Mesenchymal stem cell (in vitro differentiated cells and primary cell): ENCODE data around the gene SOCS1.
A peak's percentile ranks its signal among the peaks of the same experiment; 100 is the strongest.

Experiments used
- DNase-seq: peaks from one replicate; pipeline ENCODE4 v3.0.0-alpha.2; 2013
- H2AFZ ChIP-seq: one replicate; pipeline ENCODE4 v1.6.1; 2013; ENCODE audit warnings: low read depth, mild to moderate bottlenecking, control low read depth, inconsistent platforms, low read length, moderate library complexity
- H2AK5ac ChIP-seq: 2 replicates; pipeline ENCODE4 v1.6.1; 2013; ENCODE audit warnings: low read length, moderate library complexity, mild to moderate bottlenecking, inconsistent platforms; ENCODE audit not compliant: severe bottlenecking
- H2BK120ac ChIP-seq: one replicate; pipeline ENCODE4 v1.6.1; 2013; ENCODE audit warnings: low read depth, mild to moderate bottlenecking, inconsistent platforms, low read length, moderate library complexity
- H2BK12ac ChIP-seq, 2 experiments: one replicate each; pipeline ENCODE4 v1.6.1; 2013; ENCODE audit warnings: inconsistent platforms in 2 of 2, low read length in 2 of 2, mild to moderate bottlenecking in 2 of 2, moderate library complexity in 2 of 2, control low read depth in 1 of 2
- H2BK15ac ChIP-seq: one replicate; pipeline ENCODE4 v1.6.1; 2013; ENCODE audit warnings: mild to moderate bottlenecking, low read depth, inconsistent platforms; ENCODE audit not compliant: poor library complexity, severe bottlenecking
- H2BK5ac ChIP-seq: 2 replicates; pipeline ENCODE4 v1.6.1; 2013; ENCODE audit warnings: low read depth, mild to moderate bottlenecking, low read length, control low read depth, inconsistent platforms; ENCODE audit not compliant: poor library complexity, severe bottlenecking
- H3K14ac ChIP-seq, 2 experiments: one replicate each; pipeline ENCODE4 v1.6.1; 2013; ENCODE audit warnings: inconsistent platforms in 2 of 2, low read length in 2 of 2, control low read depth in 1 of 2, mild to moderate bottlenecking in 1 of 2, moderate library complexity in 1 of 2
- H3K18ac ChIP-seq, 2 experiments: one replicate each; pipeline ENCODE4 v1.6.1; 2013; ENCODE audit warnings: inconsistent platforms in 2 of 2, low read length in 2 of 2, control low read depth in 1 of 2, low read depth in 1 of 2, mild to moderate bottlenecking in 1 of 2
- H3K23ac ChIP-seq, 2 experiments: one replicate each; pipeline ENCODE4 v1.6.1; 2013; ENCODE audit warnings: inconsistent platforms in 2 of 2, low read length in 2 of 2, mild to moderate bottlenecking in 2 of 2, moderate library complexity in 2 of 2, control low read depth in 1 of 2
- H3K27ac ChIP-seq: 2 replicates; pipeline ENCODE4 v1.5.1; 2013; ENCODE audit warnings: mild to moderate bottlenecking, moderate library complexity, low read length, control low read depth, inconsistent platforms; ENCODE audit not compliant: poor library complexity, severe bottlenecking
- H3K27me3 ChIP-seq, 2 experiments: 2 replicates each; pipeline versions ENCODE4 v1.6.1 to v1.7.0; 2013; ENCODE audit warnings: low read length in 2 of 2, mild to moderate bottlenecking in 2 of 2, moderate library complexity in 2 of 2, control low read depth in 1 of 2, inconsistent platforms in 1 of 2; ENCODE audit not compliant: control insufficient read depth in 1 of 2, insufficient read depth in 1 of 2
- H3K36me3 ChIP-seq, 2 experiments: 2 replicates each; pipeline versions ENCODE4 v1.6.1 to v1.7.0; 2013; ENCODE audit warnings: low read length in 2 of 2, control low read depth in 1 of 2, inconsistent platforms in 1 of 2, low read depth in 1 of 2, mild to moderate bottlenecking in 1 of 2; ENCODE audit not compliant: insufficient read depth in 2 of 2, control insufficient read depth in 1 of 2
- H3K4ac ChIP-seq, 2 experiments: one replicate each; pipeline ENCODE4 v1.6.1; 2013; ENCODE audit warnings: inconsistent platforms in 2 of 2, low read length in 2 of 2, mild to moderate bottlenecking in 2 of 2, moderate library complexity in 2 of 2, control low read depth in 1 of 2, low read depth in 1 of 2
- H3K4me1 ChIP-seq: 2 replicates; pipeline ENCODE4 v1.6.1; 2013; ENCODE audit warnings: low read depth, low read length, control low read depth; ENCODE audit not compliant: control insufficient read depth, insufficient read depth
- H3K4me2 ChIP-seq: 2 replicates; pipeline ENCODE4 v1.6.1; 2013; ENCODE audit warnings: low read length, mild to moderate bottlenecking, inconsistent platforms; ENCODE audit not compliant: poor library complexity, severe bottlenecking
- H3K4me3 ChIP-seq, 2 experiments: 2 replicates each; pipeline versions ENCODE4 v1.5.1 to v1.7.0; 2013; ENCODE audit warnings: low read length in 2 of 2, mild to moderate bottlenecking in 2 of 2, control low read depth in 1 of 2, low read depth in 1 of 2; ENCODE audit not compliant: insufficient read depth in 1 of 2
- H3K79me1 ChIP-seq: replicated peaks from 2 replicates; pipeline ENCODE4 v1.6.1; 2013; ENCODE audit warnings: mild to moderate bottlenecking, control low read depth, low read length, inconsistent platforms; ENCODE audit not compliant: poor library complexity, severe bottlenecking
- H3K9ac ChIP-seq: 2 replicates; pipeline ENCODE4 v1.7.0; 2013; ENCODE audit warnings: mild to moderate bottlenecking, low read length, moderate library complexity
- H3K9me3 ChIP-seq: 2 replicates; pipeline ENCODE4 v1.7.0; 2013; ENCODE audit warnings: mild to moderate bottlenecking, low read length; ENCODE audit not compliant: control insufficient read depth
- H4K8ac ChIP-seq: one replicate; pipeline ENCODE4 v1.6.1; 2013; ENCODE audit warnings: inconsistent platforms, mild to moderate bottlenecking, low read length, moderate library complexity
- H4K91ac ChIP-seq: one replicate; pipeline ENCODE4 v1.6.1; 2013; ENCODE audit warnings: mild to moderate bottlenecking, low read length, inconsistent platforms
- WGBS: methylation state at CpG from one replicate; pipeline ENCODE4 v1.1.7; 2013; ENCODE audit warnings: mixed read lengths; 5-methylcytosine and 5-hydroxymethylcytosine counted together

Gene SOCS1

DNA sequence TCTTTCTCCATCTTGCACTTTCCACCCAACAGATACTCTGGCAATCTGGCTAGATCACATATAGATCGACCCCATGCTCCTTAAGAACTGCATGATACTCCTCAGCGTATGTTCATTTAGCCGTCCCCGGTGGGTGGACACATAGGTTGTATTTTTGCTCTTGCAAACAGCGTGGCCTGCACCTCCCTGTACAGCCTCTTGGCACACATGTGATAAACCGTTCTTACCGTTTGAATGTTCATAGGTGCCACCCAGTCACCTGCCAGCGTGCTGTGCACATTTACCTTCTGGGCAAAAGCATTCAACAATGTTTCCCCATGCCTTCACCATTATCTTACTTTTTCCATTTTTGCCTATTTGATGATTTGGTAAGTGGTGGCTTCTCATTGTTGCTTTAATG is 6.9 kb upstream of the SOCS1 start:
- H3K18ac ChIP-seq = no peak overlapping the region
- H3K14ac ChIP-seq = no peak overlapping the region
- no peak overlapping the region for H2AK5ac ChIP-seq
- H4K91ac ChIP-seq = no peak overlapping the region
- H3K4me3 ChIP-seq = no peak overlapping the region
- H3K4me2 ChIP-seq = no peak overlapping the region
- no peak for DNase-seq
- no peak overlapping the region for H4K8ac ChIP-seq
- H2BK15ac ChIP-seq = no peak overlapping the region
- H3K9me3 ChIP-seq = no peaks in the 10 kb centered on the region
- peaks cover 7% of the 10 kb centered on the region for H3K4me1 ChIP-seq
- no peak overlapping the region for H3K9ac ChIP-seq
- no peak overlapping the region for H3K4ac ChIP-seq
- H3K36me3 ChIP-seq = no peaks in the 10 kb centered on the region
- H2BK12ac ChIP-seq = no peak overlapping the region
- H2BK5ac ChIP-seq = no peak overlapping the region
- no peak overlapping the region for H2AFZ ChIP-seq
- no peak overlapping the region for H3K23ac ChIP-seq
- no peak overlapping the region for H3K27ac ChIP-seq
- 92% methylated on average over 8 of the region's 8 CpGs for WGBS
- no peak overlapping the region for H2BK120ac ChIP-seq
- H3K79me1 ChIP-seq = no peaks in the 10 kb centered on the region
- H3K27me3 ChIP-seq = peaks cover 0 to 26% of the 10 kb centered on the region in 2 experiments

GRCh38 chr16:11260596-11260966 is 4.6 kb upstream of the SOCS1 start:
- H3K9ac ChIP-seq = no peak overlapping the region
- no peaks in the 10 kb centered on the region for H3K9me3 ChIP-seq
- H3K4me3 ChIP-seq = no peak overlapping the region
- no peak overlapping the region for H3K18ac ChIP-seq
- no peaks in the 10 kb centered on the region for H3K36me3 ChIP-seq
- H2BK5ac ChIP-seq = no peak overlapping the region
- H3K14ac ChIP-seq = no peak overlapping the region
- H3K4ac ChIP-seq = no peak overlapping the region
- H3K4me1 ChIP-seq = peaks cover 16% of the 10 kb centered on the region
- H2BK120ac ChIP-seq = no peak overlapping the region
- no peak overlapping the region for H3K27ac ChIP-seq
- H3K4me2 ChIP-seq = no peak overlapping the region
- no peak overlapping the region for H4K8ac ChIP-seq
- H3K79me1 ChIP-seq = no peaks in the 10 kb centered on the region
- H2BK15ac ChIP-seq = no peak overlapping the region
- H2BK12ac ChIP-seq = no peak overlapping the region
- H2AFZ ChIP-seq = no peak overlapping the region
- 70% methylated on average over 3 of the region's 3 CpGs for WGBS
- peaks cover 0 to 24% of the 10 kb centered on the region in 2 experiments for H3K27me3 ChIP-seq
- no peak for DNase-seq
- no peak overlapping the region for H4K91ac ChIP-seq
- no peak overlapping the region for H3K23ac ChIP-seq
- H2AK5ac ChIP-seq = no peak overlapping the region

GRCh38 chr16:11259655-11260595 is 3.9 kb upstream of the SOCS1 start:
- H4K91ac ChIP-seq = no peak overlapping the region
- H2BK5ac ChIP-seq = no peak overlapping the region
- H3K23ac ChIP-seq = no peak overlapping the region
- H4K8ac ChIP-seq = no peak overlapping the region
- no peak overlapping the region for H3K4me2 ChIP-seq
- no peak overlapping the region for H3K27ac ChIP-seq
- peaks cover 17% of the 10 kb centered on the region for H3K4me1 ChIP-seq
- no peak overlapping the region for H3K14ac ChIP-seq
- peaks cover 0 to 2% of the 10 kb centered on the region in 2 experiments for H3K36me3 ChIP-seq
- DNase-seq = no peak
- H2AFZ ChIP-seq = no peak overlapping the region
- H3K79me1 ChIP-seq = no peaks in the 10 kb centered on the region
- no peak overlapping the region for H2BK120ac ChIP-seq
- H3K27me3 ChIP-seq = peaks cover 0 to 20% of the 10 kb centered on the region in 2 experiments
- WGBS = 94% methylated on average over 12 of the region's 12 CpGs
- no peaks in the 10 kb centered on the region for H3K9me3 ChIP-seq
- no peak overlapping the region for H2BK15ac ChIP-seq
- no peak overlapping the region for H2BK12ac ChIP-seq
- H3K18ac ChIP-seq = no peak overlapping the region
- H3K4ac ChIP-seq = no peak overlapping the region
- H3K9ac ChIP-seq = no peak overlapping the region
- H3K4me3 ChIP-seq = no peak overlapping the region
- H2AK5ac ChIP-seq = no peak overlapping the region

GRCh38 chr16:11258553-11259492 is 2.8 kb upstream of the SOCS1 start:
- 85% methylated on average over 15 of the region's 15 CpGs for WGBS
- peak overlapping the region in 1 of 2 experiments; percentile 0 for H2BK12ac ChIP-seq

More at GRCh38 chr16:11258553-11259492, 2.8 kb upstream of the SOCS1 start:
- H3K27me3 ChIP-seq = peaks cover 0 to 14% of the 10 kb centered on the region in 2 experiments
- peaks cover 0 to 10% of the 10 kb centered on the region in 2 experiments for H3K36me3 ChIP-seq
- no peak overlapping the region for H3K14ac ChIP-seq
- H4K91ac ChIP-seq = no peak overlapping the region
- no peaks in the 10 kb centered on the region for H3K79me1 ChIP-seq
- H2BK120ac ChIP-seq = no peak overlapping the region
- no peak overlapping the region for H3K27ac ChIP-seq
- H2AFZ ChIP-seq = no peak overlapping the region
- H3K4me2 ChIP-seq = no peak overlapping the region
- peaks cover 25% of the 10 kb centered on the region for H3K4me1 ChIP-seq
- no peaks in the 10 kb centered on the region for H3K9me3 ChIP-seq
- H3K4ac ChIP-seq = no peak overlapping the region
- H2BK15ac ChIP-seq = peak overlapping the region; percentile 54
- no peak overlapping the region for H2BK5ac ChIP-seq
- peak overlapping the region; percentile 50 for H2AK5ac ChIP-seq
- H4K8ac ChIP-seq = no peak overlapping the region
- DNase-seq = no peak
- no peak overlapping the region for H3K18ac ChIP-seq
- H3K9ac ChIP-seq = peak overlapping the region; percentile 21
- H3K4me3 ChIP-seq = peak overlapping the region in 1 of 2 experiments; percentile 65
- no peak overlapping the region for H3K23ac ChIP-seq
